IPS-15b (cell line): Measurements from ENCODE around the gene GAK.

Experiments used
- H3K27me3 ChIP-seq: one replicate; pipeline ENCODE4 v1.6.1; 2013; ENCODE audit warnings: low read length; ENCODE audit not compliant: control insufficient read depth, insufficient read depth
- H3K36me3 ChIP-seq: one replicate; pipeline ENCODE4 v1.6.1; 2013; ENCODE audit warnings: low read length; ENCODE audit not compliant: control insufficient read depth, insufficient read depth
- H3K4me1 ChIP-seq: one replicate; pipeline ENCODE4 v1.6.1; 2013; ENCODE audit warnings: mild to moderate bottlenecking, low read length; ENCODE audit not compliant: control insufficient read depth, insufficient read depth
- H3K4me3 ChIP-seq: one replicate; pipeline ENCODE4 v1.5.1; 2013; ENCODE audit warnings: low read depth, low read length
- H3K9ac ChIP-seq: one replicate; pipeline ENCODE4 v1.6.1; 2013; ENCODE audit warnings: low read depth, mild to moderate bottlenecking, low read length
- H3K9me3 ChIP-seq: one replicate; pipeline ENCODE4 v1.6.1; 2013; ENCODE audit warnings: mild to moderate bottlenecking, low read length; ENCODE audit not compliant: control insufficient read depth, insufficient read depth

GAK gene

DNA sequence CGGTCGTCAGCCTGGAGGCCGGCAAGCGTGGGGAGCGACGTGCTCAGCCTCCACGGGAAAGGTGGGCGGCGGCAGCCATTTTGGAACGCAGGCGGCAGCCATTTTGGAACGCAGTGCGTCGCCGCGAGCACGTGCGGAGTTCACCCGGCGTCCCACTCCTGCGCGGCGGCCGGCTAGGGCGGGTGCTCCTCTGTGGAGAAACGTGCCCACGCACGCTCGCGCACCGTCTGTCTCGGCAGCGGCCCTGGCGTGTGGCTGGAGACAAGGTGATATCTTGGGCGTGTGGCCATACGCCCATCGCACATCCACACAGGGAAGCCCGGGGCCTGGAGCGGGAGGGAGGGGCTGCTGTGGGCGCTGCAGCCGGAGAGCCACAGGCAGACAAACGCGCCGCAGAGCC is 127.3 kb downstream of the GAK start:
- Histone ChIP-seq H3K27me3 (no peaks in the 10 kb centered on the region), H3K4me3 (no peak overlapping the region), H3K9ac (no peak overlapping the region), H3K4me1 (no peaks in the 10 kb centered on the region), H3K36me3 (no peaks in the 10 kb centered on the region), H3K9me3 (no peaks in the 10 kb centered on the region)

DNA sequence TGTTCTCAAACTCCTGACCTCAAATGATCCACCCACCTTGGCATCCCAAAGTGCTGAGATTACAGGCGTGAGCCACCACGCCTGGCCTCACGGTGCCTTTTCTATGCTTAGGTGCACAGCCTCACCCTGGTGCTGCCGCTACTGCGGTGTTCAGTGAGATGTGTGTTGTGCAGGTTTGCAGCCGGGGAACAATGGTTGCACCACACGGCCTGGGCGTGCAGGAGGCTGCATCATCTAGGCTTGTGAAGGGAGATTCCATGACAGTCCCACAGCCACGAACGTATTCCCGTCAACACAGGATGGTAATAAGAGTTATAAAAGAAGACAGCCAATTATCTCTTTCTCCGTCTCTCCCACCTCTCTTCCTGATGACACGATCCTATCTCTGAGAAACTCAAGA is 128.2 kb downstream of the GAK start:
- no peak overlapping the region for H3K4me3 ChIP-seq
- H3K9ac ChIP-seq = no peak overlapping the region
- H3K4me1 ChIP-seq = no peaks in the 10 kb centered on the region
- no peaks in the 10 kb centered on the region for H3K36me3 ChIP-seq
- H3K9me3 ChIP-seq = no peaks in the 10 kb centered on the region
- no peaks in the 10 kb centered on the region for H3K27me3 ChIP-seq

DNA sequence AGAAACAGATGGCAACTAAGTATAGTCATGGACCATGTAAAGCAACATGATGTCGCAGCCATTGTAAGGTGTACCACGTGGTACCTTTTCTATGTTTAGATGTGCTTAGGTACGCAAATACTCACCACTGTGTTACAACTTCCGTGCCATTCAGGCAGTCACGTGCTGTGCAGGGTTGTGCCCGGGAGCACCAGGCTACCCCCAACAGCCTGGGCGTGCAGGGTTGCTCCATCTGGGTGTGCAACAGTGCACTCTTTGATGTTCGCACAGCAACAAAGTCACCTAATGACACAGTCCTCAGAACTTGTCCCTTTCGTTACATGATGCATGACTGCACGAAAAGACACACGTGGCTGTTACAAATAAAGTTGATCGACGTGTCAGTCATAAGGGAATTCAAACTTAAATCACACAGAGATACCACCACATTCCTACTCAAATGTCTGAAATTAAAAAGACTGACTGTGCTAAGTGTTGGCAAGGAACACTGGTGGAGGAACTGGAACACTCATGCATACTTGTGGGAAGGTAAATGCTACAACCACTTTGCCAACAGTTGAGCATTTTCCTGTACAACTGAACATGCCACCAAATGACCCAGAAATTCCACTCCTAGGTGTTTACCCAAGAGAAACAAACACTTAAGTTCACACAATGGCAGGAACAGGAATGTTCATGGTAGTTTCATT is 130.5 kb downstream of the GAK start:
- H3K4me3 ChIP-seq = no peak overlapping the region
- H3K9ac ChIP-seq = no peak overlapping the region
- no peaks in the 10 kb centered on the region for H3K36me3 ChIP-seq
- H3K27me3 ChIP-seq = peaks cover 6% of the 10 kb centered on the region
- no peaks in the 10 kb centered on the region for H3K4me1 ChIP-seq
- H3K9me3 ChIP-seq = no peaks in the 10 kb centered on the region
